ENCODE data around the gene RGS8.

The RGS8 gene

DNA sequence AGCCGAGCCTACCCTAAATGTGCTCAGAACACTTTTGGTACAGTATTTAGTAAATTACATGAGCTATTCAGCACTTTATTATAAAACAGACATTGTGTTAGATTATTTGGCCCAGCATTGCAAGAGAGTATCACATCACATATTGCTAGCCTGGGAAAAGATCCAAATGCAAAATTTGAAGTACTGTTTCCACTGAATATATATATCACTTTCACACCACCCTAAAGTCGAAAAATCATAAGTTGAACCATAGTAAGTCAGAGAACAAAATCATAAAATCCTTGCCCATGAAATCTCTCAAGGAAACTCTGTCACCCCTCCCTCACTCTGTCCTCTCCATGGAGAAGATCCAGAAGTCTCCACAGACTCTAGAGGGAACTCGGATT, 33.1 kb downstream of the RGS8 start:
- TF ChIP-seq, protein P1, sequence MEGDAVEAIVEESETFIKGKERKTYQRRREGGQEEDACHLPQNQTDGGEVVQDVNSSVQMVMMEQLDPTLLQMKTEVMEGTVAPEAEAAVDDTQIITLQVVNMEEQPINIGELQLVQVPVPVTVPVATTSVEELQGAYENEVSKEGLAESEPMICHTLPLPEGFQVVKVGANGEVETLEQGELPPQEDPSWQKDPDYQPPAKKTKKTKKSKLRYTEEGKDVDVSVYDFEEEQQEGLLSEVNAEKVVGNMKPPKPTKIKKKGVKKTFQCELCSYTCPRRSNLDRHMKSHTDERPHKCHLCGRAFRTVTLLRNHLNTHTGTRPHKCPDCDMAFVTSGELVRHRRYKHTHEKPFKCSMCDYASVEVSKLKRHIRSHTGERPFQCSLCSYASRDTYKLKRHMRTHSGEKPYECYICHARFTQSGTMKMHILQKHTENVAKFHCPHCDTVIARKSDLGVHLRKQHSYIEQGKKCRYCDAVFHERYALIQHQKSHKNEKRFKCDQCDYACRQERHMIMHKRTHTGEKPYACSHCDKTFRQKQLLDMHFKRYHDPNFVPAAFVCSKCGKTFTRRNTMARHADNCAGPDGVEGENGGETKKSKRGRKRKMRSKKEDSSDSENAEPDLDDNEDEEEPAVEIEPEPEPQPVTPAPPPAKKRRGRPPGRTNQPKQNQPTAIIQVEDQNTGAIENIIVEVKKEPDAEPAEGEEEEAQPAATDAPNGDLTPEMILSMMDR (IDR thresholded peaks at IDR 0.05), result no peak
- H3K27ac ChIP-seq, result no peak overlapping the region
- no peak overlapping the region for H3K4me3 ChIP-seq
- no peak for DNase-seq (ENCODE audit: low spot score)

DNA sequence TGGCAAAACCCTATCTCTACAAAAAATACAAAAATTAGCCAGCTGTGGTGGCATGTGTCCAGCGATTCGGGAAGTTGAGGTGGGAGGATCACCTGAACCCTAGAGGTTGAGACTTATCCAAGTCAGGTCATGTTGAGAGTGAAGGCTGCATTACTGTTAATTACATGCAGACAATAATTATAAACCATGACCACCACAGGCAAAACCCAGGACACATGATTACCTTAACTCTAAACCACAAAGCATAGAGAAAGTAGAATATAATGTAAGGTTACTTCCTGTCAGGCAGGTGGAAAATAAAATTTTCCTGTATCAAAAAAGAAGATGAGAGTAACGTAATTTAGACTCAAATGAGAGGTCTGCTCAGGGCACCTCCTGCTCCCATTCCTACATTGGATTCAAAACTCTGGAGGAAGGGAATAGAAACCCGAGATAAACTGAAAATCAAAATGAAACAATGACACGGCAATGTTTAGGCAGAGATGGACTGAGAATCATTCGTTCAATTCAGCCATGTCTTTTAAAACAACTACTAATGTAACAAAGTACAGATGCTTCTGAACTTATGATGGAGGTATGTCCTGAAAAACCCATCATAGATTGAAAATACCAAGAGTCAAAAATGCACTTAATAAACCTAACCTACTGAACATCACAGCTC, 33.6 kb downstream of the RGS8 start:
- H3K27ac ChIP-seq, result no peak overlapping the region
- no peak overlapping the region for H3K4me3 ChIP-seq
- TF ChIP-seq, protein P1 (IDR thresholded peaks at IDR 0.05), result no peak
- DNase-seq (ENCODE audit: low spot score), result no peak

DNA sequence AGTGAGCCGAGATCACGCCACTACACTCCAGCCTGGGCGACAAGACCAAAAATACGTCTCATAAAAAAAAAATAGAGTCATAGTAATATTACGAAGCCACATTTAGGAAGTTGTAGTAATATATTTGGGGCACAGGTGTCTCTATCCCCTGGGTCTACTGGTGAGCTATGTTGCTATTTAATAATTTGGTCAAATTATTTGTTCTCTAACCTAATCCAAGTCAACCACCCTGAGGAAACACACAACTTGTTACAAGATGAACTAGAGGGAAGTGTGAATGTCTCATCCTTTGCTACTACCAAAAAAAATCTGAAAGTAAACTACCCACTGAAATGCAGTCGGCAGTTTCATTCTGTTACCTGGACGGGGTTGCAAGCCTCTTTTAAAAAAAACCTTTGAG, 35.3 kb downstream of the RGS8 start:
- DNase-seq (ENCODE audit: low spot score), result no peak
- Histone ChIP-seq H3K4me3 (no peak overlapping the region), H3K27ac (no peak overlapping the region)
- TF ChIP-seq, protein P1 (IDR thresholded peaks at IDR 0.05), result no peak

DNA sequence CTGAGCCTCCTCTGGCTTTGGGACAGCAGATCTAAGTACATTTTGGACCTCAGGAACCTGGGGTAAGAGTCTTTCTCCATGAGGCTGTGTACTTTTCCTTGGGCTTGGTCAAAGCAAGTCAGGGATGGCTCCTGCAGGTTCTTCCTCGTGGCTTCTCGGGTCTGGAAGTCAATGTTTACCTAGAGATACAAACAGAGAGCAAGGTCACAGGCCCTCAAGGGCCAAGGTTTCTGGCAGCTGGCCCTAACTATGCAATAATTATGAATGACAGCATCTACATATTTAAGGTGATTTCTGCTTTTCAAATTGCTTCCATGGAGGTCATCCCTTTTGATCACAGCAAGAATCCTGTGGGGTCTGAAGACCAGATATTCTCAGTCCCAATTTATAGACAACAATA, 37.6 kb downstream of the RGS8 start:
- TF ChIP-seq, protein P1 (IDR thresholded peaks at IDR 0.05), result no peak
- Histone ChIP-seq H3K4me3 (no peak overlapping the region), H3K27ac (no peak overlapping the region)

DNA sequence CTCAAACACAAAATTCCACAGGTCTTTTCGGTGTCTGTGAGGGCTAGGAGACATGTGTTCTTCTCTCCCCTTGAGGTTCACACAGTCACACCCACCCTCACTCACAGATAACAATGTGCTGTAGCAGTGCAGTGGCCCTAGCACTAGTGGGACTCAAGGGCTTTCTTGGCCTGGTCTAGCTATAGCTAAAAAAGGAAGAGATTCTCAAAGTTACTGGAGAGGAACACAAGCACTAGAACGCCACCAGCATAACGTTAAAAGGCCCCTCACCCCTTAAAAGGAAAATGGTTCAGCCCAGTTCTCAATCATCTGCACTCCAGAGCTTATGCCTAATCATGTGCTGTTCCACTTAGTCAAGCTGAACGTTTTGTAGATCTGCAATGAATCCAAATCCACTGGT, 39.5 kb downstream of the RGS8 start:
- Histone ChIP-seq H3K4me3 (no peak overlapping the region), H3K27ac (no peak overlapping the region)
- TF ChIP-seq, protein P1 (IDR thresholded peaks at IDR 0.05), result no peak
- DNase-seq (ENCODE audit: low spot score), result no peak

More for the DNA sequence above, 37.6 kb downstream of the RGS8 start:
- no peak for DNase-seq (ENCODE audit: low spot score)

DNA sequence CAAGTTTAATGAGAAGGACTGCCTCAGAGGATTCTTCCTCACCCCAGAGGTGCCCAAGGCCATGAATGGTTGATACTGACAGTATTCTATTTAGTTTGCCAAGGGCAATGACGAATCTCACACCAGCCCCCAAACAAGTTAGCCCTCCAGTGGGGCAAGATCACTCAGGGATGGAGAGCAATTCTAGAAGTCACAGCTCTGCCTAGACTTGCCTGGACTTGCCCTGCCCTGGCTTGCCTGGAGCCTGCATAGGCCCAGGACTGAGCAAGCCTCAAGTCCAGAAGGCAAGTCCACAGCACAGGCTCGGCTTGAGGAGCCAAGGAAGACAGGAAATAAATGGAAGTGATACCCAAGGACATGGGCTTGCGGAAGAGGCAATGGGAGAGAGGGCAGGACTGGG, 40.7 kb downstream of the RGS8 start:
- H3K27ac ChIP-seq, result no peak overlapping the region
- no peak overlapping the region for H3K4me3 ChIP-seq
- TF ChIP-seq, protein P1 (IDR thresholded peaks at IDR 0.05), result no peak
- no peak for DNase-seq (ENCODE audit: low spot score)

DNA sequence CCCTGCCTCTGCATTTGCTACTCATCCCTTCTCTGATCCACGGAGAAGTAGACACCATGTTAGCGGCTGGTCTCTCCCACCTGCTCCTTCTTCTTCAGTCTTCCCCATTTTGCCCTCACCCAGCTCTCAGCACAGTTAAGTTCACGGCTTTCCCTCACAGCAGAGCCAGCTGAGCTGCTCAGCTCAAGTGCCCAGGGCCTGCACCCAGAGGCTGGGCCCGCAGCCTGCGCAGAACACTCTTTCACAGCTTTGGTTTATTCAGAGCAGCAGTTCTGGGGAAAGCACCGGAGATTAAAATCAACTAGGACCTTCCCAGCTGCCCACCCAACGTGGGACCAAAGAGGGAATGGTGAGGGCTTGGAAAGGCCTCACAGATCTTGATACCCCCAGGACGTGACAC, 41.9 kb downstream of the RGS8 start:
- TF ChIP-seq, protein P1 (IDR thresholded peaks at IDR 0.05), result no peak
- no peak for DNase-seq (ENCODE audit: low spot score)
- no peak overlapping the region for H3K4me3 ChIP-seq
- H3K27ac ChIP-seq, result no peak overlapping the region
